HCT116 (cell line): ENCODE results near the gene HGF.

Experiments used
- CTCF ChIP-seq, 3 experiments: fragments of 200-600 bp in 1 of 3; sonication (generic) in 1 of 3; IDR thresholded peaks in 2 of 3; conservative IDR thresholded peaks in 1 of 3; 2 replicates each; pipeline ENCODE4 v1.5.1; 2012 to 2017; ENCODE audit warnings: low read depth in 2 of 3, low read length in 2 of 3, antibody characterized with exemption in 1 of 3, borderline replicate concordance in 1 of 3, control low read depth in 1 of 3, mild to moderate bottlenecking in 1 of 3, mixed read lengths in 1 of 3, mixed run types in 1 of 3, moderate library complexity in 1 of 3; ENCODE audit not compliant: insufficient read depth in 1 of 3
- ELF1 ChIP-seq: IDR thresholded peaks from 2 replicates; pipeline ENCODE4 v1.6.1; 2012; ENCODE audit warnings: low read depth, borderline replicate concordance
- EZH2 ChIP-seq: fragments of 200-600 bp; sonication (generic); IDR thresholded peaks from 2 replicates; pipeline ENCODE4 v1.6.1; 2017; ENCODE audit warnings: antibody characterized with exemption, mixed run types
- FOSL1 ChIP-seq: IDR thresholded peaks from 2 replicates; pipeline ENCODE4 v1.6.1; 2012; ENCODE audit warnings: low read depth
- POLR2A ChIP-seq: IDR thresholded peaks from 2 replicates; pipeline ENCODE4 v1.7.0; 2011; ENCODE audit warnings: borderline replicate concordance; ENCODE audit not compliant: insufficient read depth, insufficient read length; ENCODE audit errors: extremely low read depth
- POLR2AphosphoS5 ChIP-seq: IDR thresholded peaks from 2 replicates; pipeline ENCODE4 v1.6.1; 2011; ENCODE audit warnings: mild to moderate bottlenecking, low read depth, low read length, moderate library complexity
- RAD21 ChIP-seq: IDR thresholded peaks from 2 replicates; pipeline ENCODE4 v1.6.1; 2012; ENCODE audit warnings: low read depth, mild to moderate bottlenecking
- SIN3A ChIP-seq: IDR thresholded peaks from 2 replicates; pipeline ENCODE4 v1.6.1; 2012; ENCODE audit warnings: low read depth
- SP1 ChIP-seq: IDR thresholded peaks from 2 replicates; pipeline ENCODE4 v1.6.1; 2012; ENCODE audit warnings: low read depth
- SRF ChIP-seq: IDR thresholded peaks from 2 replicates; pipeline ENCODE4 v1.6.1; 2012; ENCODE audit warnings: low read depth
- ZFX ChIP-seq: fragments of 450-650 bp; IDR thresholded peaks from 2 replicates; pipeline ENCODE4 v1.6.1; 2017
- TF ChIP-seq, protein P1 (sequence below): IDR thresholded peaks from 2 replicates; pipeline ENCODE4 v1.6.1; 2012

GRCh38 chr7:81801532-81801931, 31.7 kb upstream of the HGF start:
- TF ChIP-seq POLR2A (no peak), CTCF (IDR thresholded peaks at IDR 0.05 in 2 of 3, conservative IDR thresholded peaks at IDR 0.05 in 1 of 3; ENCODE audit: borderline replicate concordance in 1 of 3, insufficient read depth in 1 of 3, low read depth in 2 of 3, low read length in 2 of 3) (no peak), SP1 (no peak), POLR2AphosphoS5 (no peak), FOSL1 (no peak), SRF (no peak), RAD21 (no peak), ELF1 (no peak), SIN3A (no peak), EZH2 (no peak), ZFX (no peak)
- TF ChIP-seq, protein P1, sequence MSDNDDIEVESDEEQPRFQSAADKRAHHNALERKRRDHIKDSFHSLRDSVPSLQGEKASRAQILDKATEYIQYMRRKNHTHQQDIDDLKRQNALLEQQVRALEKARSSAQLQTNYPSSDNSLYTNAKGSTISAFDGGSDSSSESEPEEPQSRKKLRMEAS: no peak
